SK-N-SH (cell line): ENCODE data around the gene JAK1. TPM values are rescaled to one million over a fixed set of nuclear protein-coding genes. Genes with fewer than 3 reads are reported as not detected.

Experiments used
- CTCF ChIA-PET: fragments of 300-600, 350-600 bp; formaldehyde crosslinking; extraction: SDS; loops from one replicate; lab custom pipeline; 2021; lab: Yijun Ruan, JAX
- POLR2A ChIA-PET: fragments of 350-600 bp; sonication (Branson Sonifier 250); formaldehyde crosslinking; extraction: SDS; loops from one replicate; lab custom pipeline; 2020; ENCODE audit warnings: antibody characterized with exemption, inconsistent platforms; lab: Yijun Ruan, JAX
- DNase-seq: peaks from one replicate; pipeline ENCODE4 v3.0.0; 2012
- H2AFZ ChIP-seq: fragments of 200-600 bp; sonication (generic); 2 replicates; pipeline ENCODE4 v1.8.1; 2016; ENCODE audit warnings: antibody characterized with exemption, mild to moderate bottlenecking, low read depth
- H3F3A ChIP-seq: fragments of 200-600 bp; sonication (generic); replicated peaks from 2 replicates; pipeline ENCODE3; 2016; ENCODE audit warnings: antibody characterized with exemption, mild to moderate bottlenecking; ENCODE audit not compliant: insufficient read depth
- H3K27ac ChIP-seq, 2 experiments: fragments of 200-500 bp in 1 of 2; fragments of 200-600 bp in 1 of 2; sonication (Bioruptor generic) in 1 of 2; sonication (generic), shearing (Covaris generic) in 1 of 2; 2 replicates each; pipeline versions ENCODE4 v1.5.1 to v1.6.1; 2014 to 2016; ENCODE audit warnings: low read depth in 2 of 2, inconsistent platforms in 1 of 2, low read length in 1 of 2, mild to moderate bottlenecking in 1 of 2, mixed read lengths in 1 of 2
- H3K27me3 ChIP-seq: fragments of 200-600 bp; sonication (generic), shearing (Covaris generic); 2 replicates; pipeline ENCODE4 v1.6.1; 2016; ENCODE audit warnings: mixed run types; ENCODE audit not compliant: insufficient read depth
- H3K36me3 ChIP-seq, 2 experiments: fragments of 200-500 bp in 1 of 2; fragments of 200-600 bp in 1 of 2; sonication (Bioruptor generic) in 1 of 2; sonication (generic) in 1 of 2; replicated peaks in 1 of 2; 2 replicates each; pipeline versions ENCODE3 to v1.5.1; 2014 to 2016; ENCODE audit warnings: low read length in 1 of 2, mild to moderate bottlenecking in 1 of 2; ENCODE audit not compliant: insufficient read depth in 2 of 2, control insufficient read depth in 1 of 2
- H3K4me1 ChIP-seq, 2 experiments: fragments of 200-500 bp in 1 of 2; fragments of 200-600 bp in 1 of 2; sonication (Bioruptor generic) in 1 of 2; sonication (generic), shearing (Covaris generic) in 1 of 2; 2 replicates each; pipeline versions ENCODE4 v1.5.1 to v1.6.1; 2014 to 2016; ENCODE audit warnings: low read depth in 1 of 2, low read length in 1 of 2, mixed run types in 1 of 2; ENCODE audit not compliant: insufficient read depth in 2 of 2, control insufficient read depth in 1 of 2
- H3K4me2 ChIP-seq: fragments of 200-600 bp; sonication (generic), shearing (Covaris generic); 2 replicates; pipeline ENCODE4 v1.6.1; 2017; ENCODE audit warnings: mixed run types
- H3K4me3 ChIP-seq, 2 experiments: fragments of 200-500 bp in 1 of 2; fragments of 200-600 bp in 1 of 2; sonication (Bioruptor generic) in 1 of 2; sonication (generic), shearing (Covaris generic) in 1 of 2; 2 replicates each; pipeline versions ENCODE4 v1.5.1 to v1.8.1; 2014 to 2016; ENCODE audit warnings: low read depth in 2 of 2, inconsistent platforms in 1 of 2, low read length in 1 of 2, mild to moderate bottlenecking in 1 of 2, mixed read lengths in 1 of 2, moderate library complexity in 1 of 2
- H3K79me2 ChIP-seq: fragments of 200-600 bp; sonication (generic); 2 replicates; pipeline ENCODE4 v1.8.1; 2017; ENCODE audit warnings: mild to moderate bottlenecking; ENCODE audit not compliant: insufficient read depth
- H3K9ac ChIP-seq: fragments of 200-600 bp; sonication (generic); 2 replicates; pipeline ENCODE4 v1.6.1; 2017; ENCODE audit warnings: mixed run types
- H3K9me2 ChIP-seq: fragments of 200-600 bp; sonication (generic); 2 replicates; pipeline ENCODE4 v1.6.1; 2017; ENCODE audit warnings: mixed run types
- H3K9me3 ChIP-seq: fragments of 200-600 bp; sonication (generic); 2 replicates; pipeline ENCODE4 v1.6.1; 2017; ENCODE audit warnings: mixed run types, mild to moderate bottlenecking, moderate library complexity
- H4K20me1 ChIP-seq: fragments of 200-600 bp; sonication (generic); 2 replicates; pipeline ENCODE4 v1.6.1; 2017; ENCODE audit warnings: mild to moderate bottlenecking, mixed run types; ENCODE audit not compliant: insufficient read depth
- ELF1 ChIP-seq: IDR thresholded peaks from 2 replicates; pipeline ENCODE4 v1.4.0; 2012
- FOSL2 ChIP-seq: IDR thresholded peaks from 2 replicates; pipeline ENCODE4 v1.4.0; 2012; ENCODE audit warnings: low read depth, mild to moderate bottlenecking, moderate library complexity, borderline replicate concordance
- GABPA ChIP-seq: IDR thresholded peaks from 2 replicates; pipeline ENCODE4 v1.4.0; 2012; ENCODE audit warnings: low read depth, mild to moderate bottlenecking
- MEF2A ChIP-seq: IDR thresholded peaks from 2 replicates; pipeline ENCODE4 v1.4.0; 2012; ENCODE audit warnings: low read depth, borderline replicate concordance
- MXI1 ChIP-seq: IDR thresholded peaks from 2 replicates; pipeline ENCODE4 v1.6.1; 2012; ENCODE audit warnings: mild to moderate bottlenecking, low read depth, low read length, improper control_type of control experiment
- NFIC ChIP-seq: IDR thresholded peaks from 2 replicates; pipeline ENCODE4 v1.4.0; 2012; ENCODE audit warnings: borderline replicate concordance
- NRF1 ChIP-seq: IDR thresholded peaks from 2 replicates; pipeline ENCODE4 v1.6.1; 2012; ENCODE audit warnings: low read depth, mild to moderate bottlenecking, low read length
- RAD21 ChIP-seq: IDR thresholded peaks from 2 replicates; pipeline ENCODE4 v1.6.1; 2012; ENCODE audit warnings: mild to moderate bottlenecking, low read length
- RCOR1 ChIP-seq: fragments of 150-350 bp; IDR thresholded peaks from 2 replicates; pipeline ENCODE4 v1.6.1; 2017; ENCODE audit warnings: antibody characterized with exemption, low read length
- RFX5 ChIP-seq: IDR thresholded peaks from 2 replicates; pipeline ENCODE4 v1.6.1; 2012; ENCODE audit warnings: mild to moderate bottlenecking, improper control_type of control experiment, low read length
- RXRA ChIP-seq: IDR thresholded peaks from 2 replicates; pipeline ENCODE4 v1.4.0; 2012; ENCODE audit warnings: low read depth, mild to moderate bottlenecking, borderline replicate concordance
- SIN3A ChIP-seq: IDR thresholded peaks from 2 replicates; pipeline ENCODE4 v1.6.1; 2012; ENCODE audit warnings: low read depth, mild to moderate bottlenecking, low read length, moderate library complexity, borderline replicate concordance
- TAF1 ChIP-seq: IDR thresholded peaks from 2 replicates; pipeline ENCODE4 v1.6.1; 2012; ENCODE audit warnings: low read depth, mild to moderate bottlenecking, low read length, moderate library complexity, borderline replicate concordance
- whole genome bisulfite sequencing: methylation state at CpG from one replicate; pipeline ENCODE4 v1.1.6; 2017; ENCODE audit warnings: low lambda C conversion rate; 5-methylcytosine and 5-hydroxymethylcytosine counted together
- polyA plus RNA-seq, 3 experiments: library from polyadenylated mRNA; depleted of rRNA; stranded (reverse); fragments of >200 nt; gene quantifications; 2 replicates each; pipeline ENCODE4 v1.2.3, GENCODE V29; 2012
- TF ChIP-seq, protein P1 (sequence below): IDR thresholded peaks from 2 replicates; pipeline ENCODE4 v1.4.0; 2012; ENCODE audit warnings: low read depth, borderline replicate concordance
- TF ChIP-seq, protein P2 (sequence below): fragments of 200-600 bp; sonication (generic); IDR thresholded peaks from 2 replicates; pipeline ENCODE4 v1.6.1; 2017; ENCODE audit warnings: antibody characterized with exemption, mild to moderate bottlenecking, moderate library complexity
- TF ChIP-seq, protein P3 (sequence below): fragments of 150-350 bp; IDR thresholded peaks from 2 replicates; pipeline ENCODE4 v1.6.1; 2016; ENCODE audit warnings: mild to moderate bottlenecking, low read depth, low read length
- TF ChIP-seq, protein P4 (sequence below): IDR thresholded peaks from 2 replicates; pipeline ENCODE4 v1.4.0; 2012; ENCODE audit warnings: low read depth
- TF ChIP-seq, protein P5 (sequence below): IDR thresholded peaks from 2 replicates; pipeline ENCODE4; 2012

The JAK1 gene
- polyA plus RNA-seq, 1 of the 3 experiments (the other 2 are of a cell fraction): 47.5 TPM

DNA sequence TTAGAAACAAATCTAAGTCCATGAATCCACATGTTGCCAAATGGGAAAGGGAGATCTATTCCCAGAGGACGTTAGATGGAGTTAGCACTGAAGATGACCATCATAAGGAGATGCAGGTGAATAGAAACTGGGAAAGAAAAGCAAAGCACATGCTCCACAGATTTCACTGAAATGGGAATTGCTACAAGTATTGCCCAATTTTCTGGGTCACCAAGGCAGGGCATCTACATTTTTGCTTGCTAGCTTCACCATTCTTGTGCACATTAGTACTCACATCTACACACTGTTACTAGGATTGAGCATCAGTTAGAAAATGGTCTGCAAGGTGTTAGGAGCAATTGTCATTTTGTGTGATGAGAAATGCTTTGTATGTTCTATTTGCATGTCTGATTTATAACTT, 99.1 kb downstream of the JAK1 start (continued):
- TF ChIP-seq RCOR1 (no peak), SIN3A (no peak)

DNA sequence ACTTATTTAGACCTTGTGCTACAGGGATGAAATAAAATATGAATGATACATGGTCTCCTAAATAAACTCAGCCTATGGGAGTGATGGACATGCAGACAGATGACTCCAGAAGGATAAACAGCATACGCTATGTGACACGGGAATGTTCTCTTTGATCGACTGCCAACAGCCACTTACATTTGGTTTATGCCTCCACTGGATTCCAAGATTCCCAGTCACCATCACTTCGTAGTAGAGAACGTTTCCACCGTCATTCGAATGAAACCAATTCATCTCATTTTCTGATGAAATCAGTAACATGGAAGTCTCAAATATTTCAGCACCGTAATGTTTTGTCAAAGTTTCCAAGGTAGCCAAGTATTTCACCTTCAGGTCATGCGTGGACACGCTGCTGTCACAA, 99.7 kb downstream of the JAK1 start:
- Histone ChIP-seq H3K9me2 (no peaks in the 10 kb centered on the region), H3K4me3 (no peak overlapping the region), H3K4me2 (no peak overlapping the region), H3K79me2 (no peaks in the 10 kb centered on the region), H3K27me3 (no peaks in the 10 kb centered on the region), H3F3A (no peaks in the 10 kb centered on the region), H3K27ac (no peak overlapping the region; a peak in 1 of 4 replicates)
- WGBS: 98% methylated on average over 10 of the region's 10 CpGs
- no peak for TF ChIP-seq GABPA
- TF ChIP-seq, protein P1, sequence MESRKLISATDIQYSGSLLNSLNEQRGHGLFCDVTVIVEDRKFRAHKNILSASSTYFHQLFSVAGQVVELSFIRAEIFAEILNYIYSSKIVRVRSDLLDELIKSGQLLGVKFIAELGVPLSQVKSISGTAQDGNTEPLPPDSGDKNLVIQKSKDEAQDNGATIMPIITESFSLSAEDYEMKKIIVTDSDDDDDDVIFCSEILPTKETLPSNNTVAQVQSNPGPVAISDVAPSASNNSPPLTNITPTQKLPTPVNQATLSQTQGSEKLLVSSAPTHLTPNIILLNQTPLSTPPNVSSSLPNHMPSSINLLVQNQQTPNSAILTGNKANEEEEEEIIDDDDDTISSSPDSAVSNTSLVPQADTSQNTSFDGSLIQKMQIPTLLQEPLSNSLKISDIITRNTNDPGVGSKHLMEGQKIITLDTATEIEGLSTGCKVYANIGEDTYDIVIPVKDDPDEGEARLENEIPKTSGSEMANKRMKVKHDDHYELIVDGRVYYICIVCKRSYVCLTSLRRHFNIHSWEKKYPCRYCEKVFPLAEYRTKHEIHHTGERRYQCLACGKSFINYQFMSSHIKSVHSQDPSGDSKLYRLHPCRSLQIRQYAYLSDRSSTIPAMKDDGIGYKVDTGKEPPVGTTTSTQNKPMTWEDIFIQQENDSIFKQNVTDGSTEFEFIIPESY: no peak
- no peak for TF ChIP-seq RXRA
- TF ChIP-seq, protein P2, sequence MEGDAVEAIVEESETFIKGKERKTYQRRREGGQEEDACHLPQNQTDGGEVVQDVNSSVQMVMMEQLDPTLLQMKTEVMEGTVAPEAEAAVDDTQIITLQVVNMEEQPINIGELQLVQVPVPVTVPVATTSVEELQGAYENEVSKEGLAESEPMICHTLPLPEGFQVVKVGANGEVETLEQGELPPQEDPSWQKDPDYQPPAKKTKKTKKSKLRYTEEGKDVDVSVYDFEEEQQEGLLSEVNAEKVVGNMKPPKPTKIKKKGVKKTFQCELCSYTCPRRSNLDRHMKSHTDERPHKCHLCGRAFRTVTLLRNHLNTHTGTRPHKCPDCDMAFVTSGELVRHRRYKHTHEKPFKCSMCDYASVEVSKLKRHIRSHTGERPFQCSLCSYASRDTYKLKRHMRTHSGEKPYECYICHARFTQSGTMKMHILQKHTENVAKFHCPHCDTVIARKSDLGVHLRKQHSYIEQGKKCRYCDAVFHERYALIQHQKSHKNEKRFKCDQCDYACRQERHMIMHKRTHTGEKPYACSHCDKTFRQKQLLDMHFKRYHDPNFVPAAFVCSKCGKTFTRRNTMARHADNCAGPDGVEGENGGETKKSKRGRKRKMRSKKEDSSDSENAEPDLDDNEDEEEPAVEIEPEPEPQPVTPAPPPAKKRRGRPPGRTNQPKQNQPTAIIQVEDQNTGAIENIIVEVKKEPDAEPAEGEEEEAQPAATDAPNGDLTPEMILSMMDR: no peak
- TF ChIP-seq FOSL2: no peak
- TF ChIP-seq TAF1: no peak
- no peak for TF ChIP-seq ELF1
- no peak for TF ChIP-seq MEF2A
- TF ChIP-seq RFX5: no peak
- TF ChIP-seq, protein P3, sequence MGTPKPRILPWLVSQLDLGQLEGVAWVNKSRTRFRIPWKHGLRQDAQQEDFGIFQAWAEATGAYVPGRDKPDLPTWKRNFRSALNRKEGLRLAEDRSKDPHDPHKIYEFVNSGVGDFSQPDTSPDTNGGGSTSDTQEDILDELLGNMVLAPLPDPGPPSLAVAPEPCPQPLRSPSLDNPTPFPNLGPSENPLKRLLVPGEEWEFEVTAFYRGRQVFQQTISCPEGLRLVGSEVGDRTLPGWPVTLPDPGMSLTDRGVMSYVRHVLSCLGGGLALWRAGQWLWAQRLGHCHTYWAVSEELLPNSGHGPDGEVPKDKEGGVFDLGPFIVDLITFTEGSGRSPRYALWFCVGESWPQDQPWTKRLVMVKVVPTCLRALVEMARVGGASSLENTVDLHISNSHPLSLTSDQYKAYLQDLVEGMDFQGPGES: no peak
- no peak for TF ChIP-seq NRF1
- TF ChIP-seq RCOR1: no peak
- no peak for TF ChIP-seq MXI1
- no peak for TF ChIP-seq NFIC
- TF ChIP-seq, protein P4, sequence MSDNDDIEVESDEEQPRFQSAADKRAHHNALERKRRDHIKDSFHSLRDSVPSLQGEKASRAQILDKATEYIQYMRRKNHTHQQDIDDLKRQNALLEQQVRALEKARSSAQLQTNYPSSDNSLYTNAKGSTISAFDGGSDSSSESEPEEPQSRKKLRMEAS: no peak
- no peak for TF ChIP-seq RAD21
- TF ChIP-seq SIN3A: no peak
- TF ChIP-seq, protein P5, sequence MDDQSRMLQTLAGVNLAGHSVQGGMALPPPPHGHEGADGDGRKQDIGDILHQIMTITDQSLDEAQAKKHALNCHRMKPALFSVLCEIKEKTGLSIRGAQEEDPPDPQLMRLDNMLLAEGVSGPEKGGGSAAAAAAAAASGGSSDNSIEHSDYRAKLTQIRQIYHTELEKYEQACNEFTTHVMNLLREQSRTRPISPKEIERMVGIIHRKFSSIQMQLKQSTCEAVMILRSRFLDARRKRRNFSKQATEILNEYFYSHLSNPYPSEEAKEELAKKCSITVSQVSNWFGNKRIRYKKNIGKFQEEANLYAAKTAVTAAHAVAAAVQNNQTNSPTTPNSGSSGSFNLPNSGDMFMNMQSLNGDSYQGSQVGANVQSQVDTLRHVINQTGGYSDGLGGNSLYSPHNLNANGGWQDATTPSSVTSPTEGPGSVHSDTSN: no peak
- TF ChIP-seq, all 33 proteins: peak for 0
- Histone ChIP-seq H3K4me1 (no peaks in the 10 kb centered on the region), H3K9ac (no peak overlapping the region), H3K36me3 (peaks cover 24 to 63% of the 10 kb centered on the region in 2 experiments), H4K20me1 (no peaks in the 10 kb centered on the region), H3K9me3 (no peaks in the 10 kb centered on the region), H2AFZ (no peak overlapping the region)
- DNase-seq: no peak
- ChIA-PET POLR2A (no interaction called here), CTCF (no interaction called here)
